Ishikawa (cell line): ENCODE data around the gene GPBP1L1.

ENCODE experiments used
- EGR1 ChIP-seq: IDR thresholded peaks from 2 replicates; pipeline ENCODE4 v1.6.1; 2012
- EP300 ChIP-seq: IDR thresholded peaks from 2 replicates; pipeline ENCODE4 v1.6.1; 2012; ENCODE audit warnings: borderline replicate concordance
- RAD21 ChIP-seq: IDR thresholded peaks from 2 replicates; pipeline ENCODE4 v1.6.1; 2012; ENCODE audit warnings: low read depth
- TAF1 ChIP-seq: IDR thresholded peaks from 2 replicates; pipeline ENCODE4 v1.6.1; 2012; ENCODE audit warnings: low read depth, mild to moderate bottlenecking
- TCF12 ChIP-seq: IDR thresholded peaks from 2 replicates; pipeline ENCODE4 v1.6.1; 2012; ENCODE audit warnings: low read depth
- YY1 ChIP-seq: IDR thresholded peaks from 2 replicates; pipeline ENCODE4 v1.6.1; 2012; ENCODE audit warnings: low read depth
- ZBTB7A ChIP-seq: IDR thresholded peaks from 2 replicates; pipeline ENCODE4 v1.6.1; 2012; ENCODE audit warnings: low read depth

DNA sequence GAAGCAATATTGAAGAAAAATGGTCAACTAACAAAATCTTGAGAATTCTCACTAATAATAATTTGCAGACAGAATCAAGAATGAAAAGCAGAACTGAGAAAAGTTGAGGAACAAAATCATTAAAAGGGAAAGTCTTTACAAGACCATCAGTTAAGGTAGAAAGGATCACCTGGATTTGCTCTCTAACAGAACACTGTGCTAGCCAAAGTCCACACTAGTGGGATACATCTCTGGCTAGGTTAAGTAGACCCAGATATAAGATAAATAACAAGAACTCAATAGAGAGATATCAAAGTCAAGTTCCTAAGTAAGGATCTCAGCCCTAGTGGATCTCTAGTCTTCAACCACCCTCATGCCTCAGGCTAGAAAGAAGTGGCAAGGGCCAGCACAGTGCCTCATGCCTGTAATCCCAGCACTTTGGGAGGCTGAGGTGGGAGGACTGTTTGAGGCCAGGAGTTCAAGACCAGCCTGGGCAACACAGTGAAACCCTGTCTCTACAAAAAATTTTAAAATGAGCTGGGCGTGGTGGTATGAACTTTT lies 44.5 kb upstream of the GPBP1L1 start:
- TF ChIP-seq TAF1 (no peak), RAD21 (no peak), EGR1 (no peak), TCF12 (no peak), YY1 (no peak), EP300 (no peak), ZBTB7A (no peak)
